Measurements from ENCODE around the gene HIC1. TPM values are rescaled to one million over a fixed set of nuclear protein-coding genes. Genes with fewer than 3 reads are reported as not detected.

Gene HIC1
- total and polyA plus RNA-seq, 2 of the 4 experiments (the other 2 are of a cell fraction), result 10.4 to 23.0 TPM

DNA sequence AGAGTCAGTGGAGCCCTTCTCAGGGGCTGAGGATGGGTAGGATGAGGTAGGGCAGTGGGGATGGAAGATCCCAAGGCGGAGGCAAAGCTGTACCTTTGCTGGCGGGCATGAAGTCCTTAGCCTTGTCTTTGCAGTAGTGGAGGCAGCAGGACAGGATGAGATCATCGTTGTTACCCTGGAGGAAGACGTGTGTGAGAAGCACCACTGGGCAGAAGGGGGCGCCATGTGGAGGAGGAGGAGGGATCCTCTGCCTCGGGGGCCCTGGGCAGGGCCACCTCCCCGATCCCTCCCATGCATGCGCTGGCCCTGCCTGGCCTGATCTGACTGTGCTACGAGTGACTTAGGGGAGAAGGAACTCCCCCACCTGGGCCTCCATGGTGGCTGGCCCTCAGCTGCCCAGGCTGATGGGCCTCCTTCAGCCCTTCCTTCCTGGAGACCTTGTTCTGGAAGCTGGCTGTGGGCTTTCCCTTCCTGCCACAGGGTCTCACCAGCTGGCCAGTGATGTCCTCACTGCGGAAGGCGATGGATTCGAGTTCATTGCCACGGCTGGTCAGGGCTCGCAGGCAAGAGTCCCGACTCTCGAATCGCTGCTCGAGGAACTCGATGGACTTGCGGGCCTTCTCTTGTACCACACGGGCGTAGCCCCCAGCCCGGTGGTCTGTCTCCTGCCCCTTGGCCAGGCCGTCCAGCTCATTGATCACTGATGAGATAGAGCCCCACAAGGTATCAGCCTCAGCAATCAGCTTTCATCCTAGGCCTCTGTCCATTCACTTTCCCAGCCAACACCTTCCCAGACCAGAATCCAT is 10.3 kb downstream of the HIC1 start (continued):
- no peak for TF ChIP-seq BHLHE40 (IDR thresholded peaks at IDR 0.05; ENCODE audit: low read depth, low read length)
- TF ChIP-seq RFX5 (IDR thresholded peaks at IDR 0.05; ENCODE audit: low read depth, low read length), result no peak

DNA sequence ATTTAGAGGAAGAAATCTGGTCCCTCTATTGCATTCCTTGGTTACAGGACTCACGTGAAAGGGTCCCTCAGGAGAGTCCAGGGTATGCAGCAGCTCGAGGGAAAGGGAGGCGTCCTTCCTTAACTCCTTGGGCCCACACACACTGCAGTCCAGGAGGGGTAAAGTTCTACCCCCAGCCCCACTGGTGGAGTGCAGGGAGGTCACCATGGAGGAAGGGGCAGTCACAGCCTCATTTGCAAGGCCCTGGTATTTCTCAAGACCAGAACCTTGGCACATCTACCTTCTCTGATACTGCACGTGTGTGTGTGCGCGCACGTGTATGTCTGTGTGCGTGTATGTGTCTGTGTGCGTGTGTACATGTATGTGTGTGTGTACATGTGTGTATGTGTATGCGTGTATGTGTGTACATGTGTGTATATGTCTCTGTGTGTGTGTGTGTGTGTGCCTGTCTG is 11.1 kb downstream of the HIC1 start:
- Histone ChIP-seq H3K4ac (ENCODE audit: low read depth, low read length) (peak overlapping the region; percentile 95), H3K27me3 (ENCODE audit: control insufficient read depth, insufficient read depth, low read length) (no peaks in the 10 kb centered on the region), H3K4me1 (ENCODE audit: control insufficient read depth, insufficient read depth, low read length) (peaks cover 76% of the 10 kb centered on the region), H3K9me1 (ENCODE audit: insufficient read depth, low read length) (peaks cover 50% of the 10 kb centered on the region), H3K18ac (ENCODE audit: low read depth, low read length) (peak overlapping the region; percentile 86), H3K27ac (ENCODE audit: insufficient read depth, low read length) (peak overlapping the region; percentile 92), H2BK15ac (ENCODE audit: low read depth, low read length) (peak overlapping the region; percentile 86; the same call in 2 of the 3 replicates), H3K4me3 (ENCODE audit: insufficient read depth, low read depth, low read length) (no peak overlapping the region), H3K4me2 (ENCODE audit: low read depth, low read length) (no peak overlapping the region), H2BK20ac (ENCODE audit: low read depth, low read length) (peak overlapping the region; percentile 35), H3K14ac (replicated peaks; ENCODE audit: low read depth, low read length) (peak overlapping the region; percentile 90), H2BK5ac (ENCODE audit: low read depth, low read length, poor library complexity, severe bottlenecking) (peak overlapping the region; percentile 98), H3K9me3 (ENCODE audit: control insufficient read depth, insufficient read depth, low read length) (no peaks in the 10 kb centered on the region), H2AFZ (replicated peaks; ENCODE audit: low read length, poor library complexity) (no peak overlapping the region), H3K79me1 (ENCODE audit: low read depth in 1 of 2, low read length in 2 of 2) (peaks cover 35 to 95% of the 10 kb centered on the region in 2 experiments), H3K23ac (ENCODE audit: low read depth, low read length) (peak overlapping the region; percentile 93), H2AK9ac (replicated peaks; ENCODE audit: low read depth, low read length, poor library complexity) (peak overlapping the region; percentile 85), H4K5ac (ENCODE audit: low read depth, low read length) (peak overlapping the region; percentile 94), H2BK120ac (ENCODE audit: low read depth, low read length) (peak overlapping the region; percentile 99), H2AK5ac (ENCODE audit: low read depth, low read length) (peak overlapping the region; percentile 98), H4K20me1 (ENCODE audit: insufficient read depth, low read length) (peaks cover 5% of the 10 kb centered on the region; the same call in 1 of the 2 replicates), H3K56ac (ENCODE audit: extremely low read depth, insufficient read depth, low read length) (no peak overlapping the region), H3K36me3 (ENCODE audit: control insufficient read depth, insufficient read depth, low read length) (peaks cover 38% of the 10 kb centered on the region), H3K9ac (ENCODE audit: low read depth, low read length) (peak overlapping the region; percentile 33; the same call in 1 of the 2 replicates), H4K91ac (ENCODE audit: insufficient read depth, low read depth, low read length) (peak overlapping the region; percentile 97), H4K8ac (ENCODE audit: low read depth in 2 of 2, low read length in 2 of 2) (peak overlapping the region; percentile 92 to 99)
- CTCF ChIA-PET, result interaction anchor here (1.4 to 2.0 kb wide), 2 partner anchors 11 to 179 kb away, joined by 5 to 6 read pairs; partner anchors contain the start of gene HIC1
- dilution Hi-C loops (cut with HindIII; ENCODE audit: low sequenced_read_pairs, unreplicated experiment), result no loop called here
- intact Hi-C loops (cut with micrococcal nuclease), result loop anchor here (2.0 kb wide), 1 partner anchor 109 kb away; no protein-coding TSS in a partner anchor
- POLR2A ChIA-PET (ENCODE audit: unreplicated experiment), result no interaction called here
- no TSS peak for BruUV-seq (replicated peaks)
- in situ Hi-C loops (cut with MboI; ENCODE audit: low sequenced_read_pairs), result loop anchor here (5.0 to 10.0 kb wide), 2 partner anchors 109 to 181 kb away; no protein-coding TSS in a partner anchor
- ATAC-seq (ENCODE audit: low read depth), result no peak
- DNase-seq, result no peak
- 71% methylated on average over 1 of the region's 10 CpGs; no CpG with 5 or more reads in 1 of the 2 experiments for WGBS, 2 experiments (ENCODE audit: extremely low coverage in 2 of 2, insufficient read length in 1 of 2)
- TF ChIP-seq MAZ (IDR thresholded peaks at IDR 0.05; ENCODE audit: borderline replicate concordance, low read depth, low read length) (no peak), FOS (IDR thresholded peaks at IDR 0.05; ENCODE audit: low read depth, low read length) (no peak), POLR2A (IDR thresholded peaks at IDR 0.05; ENCODE audit: low read depth, low read length) (no peak; the same call in 1 of the 2 replicates), MAFK (IDR thresholded peaks at IDR 0.05; ENCODE audit: low read depth, low read length) (no peak), NFE2L2 (IDR thresholded peaks at IDR 0.05; ENCODE audit: low read depth, low read length) (no peak), CHD1 (IDR thresholded peaks at IDR 0.05; ENCODE audit: low read depth, low read length) (no peak), RCOR1 (IDR thresholded peaks at IDR 0.05; ENCODE audit: insufficient replicate concordance, low read length) (no peak), SMC3 (IDR thresholded peaks at IDR 0.05; ENCODE audit: low read depth, low read length) (no peak), CEBPB (IDR thresholded peaks at IDR 0.05; ENCODE audit: low read depth, low read length) (no peak)
- TF ChIP-seq, protein P1, sequence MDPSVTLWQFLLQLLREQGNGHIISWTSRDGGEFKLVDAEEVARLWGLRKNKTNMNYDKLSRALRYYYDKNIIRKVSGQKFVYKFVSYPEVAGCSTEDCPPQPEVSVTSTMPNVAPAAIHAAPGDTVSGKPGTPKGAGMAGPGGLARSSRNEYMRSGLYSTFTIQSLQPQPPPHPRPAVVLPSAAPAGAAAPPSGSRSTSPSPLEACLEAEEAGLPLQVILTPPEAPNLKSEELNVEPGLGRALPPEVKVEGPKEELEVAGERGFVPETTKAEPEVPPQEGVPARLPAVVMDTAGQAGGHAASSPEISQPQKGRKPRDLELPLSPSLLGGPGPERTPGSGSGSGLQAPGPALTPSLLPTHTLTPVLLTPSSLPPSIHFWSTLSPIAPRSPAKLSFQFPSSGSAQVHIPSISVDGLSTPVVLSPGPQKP (IDR thresholded peaks at IDR 0.05; ENCODE audit: borderline replicate concordance, low read depth, low read length), result no peak
- TF ChIP-seq, protein P2, sequence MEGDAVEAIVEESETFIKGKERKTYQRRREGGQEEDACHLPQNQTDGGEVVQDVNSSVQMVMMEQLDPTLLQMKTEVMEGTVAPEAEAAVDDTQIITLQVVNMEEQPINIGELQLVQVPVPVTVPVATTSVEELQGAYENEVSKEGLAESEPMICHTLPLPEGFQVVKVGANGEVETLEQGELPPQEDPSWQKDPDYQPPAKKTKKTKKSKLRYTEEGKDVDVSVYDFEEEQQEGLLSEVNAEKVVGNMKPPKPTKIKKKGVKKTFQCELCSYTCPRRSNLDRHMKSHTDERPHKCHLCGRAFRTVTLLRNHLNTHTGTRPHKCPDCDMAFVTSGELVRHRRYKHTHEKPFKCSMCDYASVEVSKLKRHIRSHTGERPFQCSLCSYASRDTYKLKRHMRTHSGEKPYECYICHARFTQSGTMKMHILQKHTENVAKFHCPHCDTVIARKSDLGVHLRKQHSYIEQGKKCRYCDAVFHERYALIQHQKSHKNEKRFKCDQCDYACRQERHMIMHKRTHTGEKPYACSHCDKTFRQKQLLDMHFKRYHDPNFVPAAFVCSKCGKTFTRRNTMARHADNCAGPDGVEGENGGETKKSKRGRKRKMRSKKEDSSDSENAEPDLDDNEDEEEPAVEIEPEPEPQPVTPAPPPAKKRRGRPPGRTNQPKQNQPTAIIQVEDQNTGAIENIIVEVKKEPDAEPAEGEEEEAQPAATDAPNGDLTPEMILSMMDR (conservative IDR thresholded peaks at IDR 0.05; ENCODE audit: low read depth, low read length), result no peak
